Tongue (tissue), 2 donors: ENCODE results near the gene BLVRA. TPM values are rescaled to one million over a fixed set of nuclear protein-coding genes. Genes with fewer than 3 reads are reported as not detected.
A peak's percentile ranks its signal among the peaks of the same experiment; 100 is the strongest.
"Not testable (repeated sequence)": the region's sequence is repeated elsewhere in the genome, so short reads cannot be mapped to it uniquely, and the experiment has no call there.

Experiments
- DNase-seq: peaks from one replicate; pipeline ENCODE4 v3.0.0-alpha.2; 2015
- total RNA-seq: library from RNA; depleted of rRNA; stranded (reverse); fragments of >200 nt; gene quantifications from one replicate; pipeline ENCODE4 v1.2.3, GENCODE V29; 2014

BLVRA gene, protein sequence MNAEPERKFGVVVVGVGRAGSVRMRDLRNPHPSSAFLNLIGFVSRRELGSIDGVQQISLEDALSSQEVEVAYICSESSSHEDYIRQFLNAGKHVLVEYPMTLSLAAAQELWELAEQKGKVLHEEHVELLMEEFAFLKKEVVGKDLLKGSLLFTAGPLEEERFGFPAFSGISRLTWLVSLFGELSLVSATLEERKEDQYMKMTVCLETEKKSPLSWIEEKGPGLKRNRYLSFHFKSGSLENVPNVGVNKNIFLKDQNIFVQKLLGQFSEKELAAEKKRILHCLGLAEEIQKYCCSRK
- 25.0 TPM for total RNA-seq

DNA sequence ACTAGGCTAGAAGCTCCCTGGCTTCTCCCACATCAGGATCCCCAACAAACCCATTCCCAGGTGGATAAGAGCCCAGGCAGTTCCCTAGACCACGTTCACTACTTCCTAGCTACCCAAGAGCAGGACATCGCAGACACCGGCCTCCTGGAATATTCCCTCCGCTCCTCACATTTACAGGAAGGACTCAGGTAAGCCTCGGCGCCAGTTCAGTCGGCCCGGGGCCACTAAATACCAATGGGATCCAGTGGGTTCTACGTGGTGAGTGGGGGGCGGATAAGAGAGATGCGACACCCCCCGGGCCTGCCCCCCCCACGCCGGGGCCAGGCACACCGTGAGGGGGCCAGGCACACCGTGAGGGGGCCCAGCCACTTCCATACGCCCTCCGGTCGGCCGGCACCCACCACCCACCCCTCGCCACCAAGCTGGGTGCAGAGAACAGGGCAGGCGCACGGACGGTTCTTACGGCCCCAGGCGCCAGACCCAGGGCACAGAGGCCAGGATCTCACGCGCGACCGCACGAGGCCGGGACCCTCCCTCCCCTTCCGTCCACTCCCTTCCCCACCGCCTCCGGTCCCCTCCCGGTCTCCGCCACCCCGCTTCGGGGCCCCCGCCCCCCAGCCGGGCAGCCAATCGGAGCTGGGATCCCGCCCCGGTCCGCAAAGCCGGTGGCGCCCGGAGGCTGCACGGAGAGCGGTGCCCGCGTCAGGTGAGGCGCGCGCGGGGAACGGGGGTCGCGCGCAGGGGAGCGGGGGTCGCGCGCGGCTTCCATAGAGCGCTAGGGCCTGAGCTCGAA is at the start of gene BLVRA:
TSS of gene BLVRA (plus strand) at position 652 of the 793 bp plus-strand sequence. CDS start 12,479 bp downstream, outside the sequence.
- DNase-seq: peak; percentile 82

GRCh38 chr7:43711503-43711902 is 47.0 kb upstream of the BLVRA start:
- no peak for DNase-seq

GRCh38 chr7:43715966-43716365 is 42.5 kb upstream of the BLVRA start:
- DNase-seq: not testable (repeated sequence)

DNA sequence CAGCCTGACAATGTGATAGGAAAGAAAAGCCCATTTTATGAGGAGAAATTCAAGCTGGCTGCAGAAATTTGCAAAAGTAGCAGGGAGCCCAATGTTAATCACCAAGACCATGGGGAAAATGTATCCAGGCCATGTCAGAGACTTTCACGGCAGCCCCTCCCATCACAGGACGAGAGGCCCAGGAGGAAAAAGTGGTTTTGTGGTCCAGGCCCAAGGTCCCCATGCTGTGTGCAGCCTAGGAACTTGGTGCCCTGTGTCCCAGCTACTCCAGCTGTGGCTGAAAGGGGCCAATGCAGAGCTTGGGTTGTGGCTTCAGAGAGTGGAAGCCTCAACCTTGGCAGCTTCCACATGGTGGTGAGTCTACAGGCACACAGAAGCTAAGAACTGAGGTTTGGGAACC is 41.9 kb upstream of the BLVRA start:
- no peak for DNase-seq

DNA sequence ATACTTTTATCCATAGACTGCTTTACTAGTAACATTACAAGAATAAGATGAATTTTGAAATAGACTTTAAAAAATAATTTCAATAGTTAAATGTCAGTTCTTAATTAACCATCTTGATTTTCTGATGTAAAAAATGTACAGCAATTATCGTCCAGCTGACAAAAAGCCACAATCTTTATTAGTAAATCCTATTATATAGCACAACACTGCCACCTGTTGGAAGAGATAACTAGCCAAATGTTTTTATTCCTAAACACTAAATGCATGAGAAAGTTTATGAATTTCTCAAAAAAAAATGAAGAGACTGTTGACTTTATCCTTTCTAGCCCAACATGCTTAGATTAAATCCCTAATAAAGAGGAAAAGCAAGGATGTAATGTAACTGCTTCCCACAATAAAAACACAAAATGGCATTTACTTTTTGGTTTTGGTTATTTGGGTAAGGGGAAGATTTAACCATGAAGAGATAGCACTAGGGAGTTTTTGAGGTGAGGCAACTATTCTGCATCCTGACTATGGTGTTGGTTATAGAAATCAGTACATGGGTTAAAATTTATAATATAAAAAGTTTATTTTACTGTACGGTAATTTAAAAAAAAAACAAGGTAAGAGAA is 37.2 kb upstream of the BLVRA start:
- DNase-seq: peak; percentile 82

- no peak for DNase-seq
These were observed 35.5 kb upstream of the BLVRA start for GRCh38 chr7:43723007-43723341.

GRCh38 chr7:43725251-43725650 is 33.2 kb upstream of the BLVRA start:
- peak; percentile 49 for DNase-seq

DNA sequence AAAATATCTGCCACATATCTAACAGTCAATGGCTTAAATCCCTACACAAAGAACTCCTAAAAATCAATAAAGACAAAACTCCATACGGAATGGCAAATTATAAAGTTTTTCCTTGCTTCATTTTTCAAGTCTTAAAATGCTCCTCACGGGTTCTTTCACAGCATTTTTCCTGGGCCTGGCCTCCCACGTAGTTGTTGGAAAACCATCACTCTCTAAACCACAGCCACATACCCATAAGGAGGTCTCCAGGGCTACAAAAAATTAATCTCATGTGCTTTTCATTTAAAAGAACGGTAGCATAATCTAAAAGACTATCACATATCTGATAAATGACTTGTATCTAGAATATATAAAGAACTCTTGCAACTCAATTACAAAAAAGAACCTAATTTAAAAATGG is 32.0 kb upstream of the BLVRA start:
- no peak for DNase-seq

- no peak for DNase-seq
These were observed 31.5 kb upstream of the BLVRA start for GRCh38 chr7:43727003-43727402.

- DNase-seq: no peak
These were observed 31.0 kb upstream of the BLVRA start for GRCh38 chr7:43727494-43727893.

- DNase-seq: peak; percentile 94
These were observed 29.1 kb upstream of the BLVRA start, which contains the start of gene COA1 for GRCh38 chr7:43729214-43729923. TSS of gene COA1 (minus strand) at chr7:43729523. CDS start at chr7:43648614, 80,909 bp downstream.

DNA sequence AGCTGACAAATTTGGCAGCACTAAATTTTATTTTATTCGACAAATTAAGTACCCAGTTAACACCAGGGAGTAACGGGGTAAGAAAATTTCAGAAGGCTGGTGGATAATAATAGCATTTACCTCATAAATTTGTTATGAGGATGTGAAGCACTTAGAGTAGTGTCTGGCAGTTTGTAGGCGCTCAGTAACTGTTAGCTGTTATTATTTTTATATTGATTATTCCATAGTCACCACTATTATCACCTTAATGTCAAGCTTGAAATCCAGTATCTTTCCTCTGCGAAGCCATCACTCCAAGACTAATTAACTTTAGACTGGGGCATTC is 28.6 kb upstream of the BLVRA start:
- no peak for DNase-seq

DNA sequence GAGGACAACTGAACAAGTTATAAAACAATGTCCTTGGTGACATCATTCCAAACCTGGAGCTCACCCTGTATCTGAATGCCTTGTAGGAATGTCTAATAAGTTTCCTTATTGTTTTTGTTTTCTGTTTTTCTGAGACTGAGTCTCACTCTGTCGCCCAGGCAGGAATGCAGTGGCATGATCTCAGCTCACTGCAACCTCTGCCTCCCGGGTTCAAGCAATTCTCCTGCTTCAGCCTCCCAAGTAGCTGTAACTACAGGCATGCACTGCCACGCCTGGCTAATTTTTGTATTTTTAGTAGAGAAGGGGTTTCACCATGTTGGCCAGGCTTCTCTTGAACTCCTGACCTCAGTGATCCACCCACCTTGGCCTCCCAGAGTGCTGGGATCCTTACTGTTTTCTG is 27.0 kb upstream of the BLVRA start:
- not testable (repeated sequence) for DNase-seq

DNA sequence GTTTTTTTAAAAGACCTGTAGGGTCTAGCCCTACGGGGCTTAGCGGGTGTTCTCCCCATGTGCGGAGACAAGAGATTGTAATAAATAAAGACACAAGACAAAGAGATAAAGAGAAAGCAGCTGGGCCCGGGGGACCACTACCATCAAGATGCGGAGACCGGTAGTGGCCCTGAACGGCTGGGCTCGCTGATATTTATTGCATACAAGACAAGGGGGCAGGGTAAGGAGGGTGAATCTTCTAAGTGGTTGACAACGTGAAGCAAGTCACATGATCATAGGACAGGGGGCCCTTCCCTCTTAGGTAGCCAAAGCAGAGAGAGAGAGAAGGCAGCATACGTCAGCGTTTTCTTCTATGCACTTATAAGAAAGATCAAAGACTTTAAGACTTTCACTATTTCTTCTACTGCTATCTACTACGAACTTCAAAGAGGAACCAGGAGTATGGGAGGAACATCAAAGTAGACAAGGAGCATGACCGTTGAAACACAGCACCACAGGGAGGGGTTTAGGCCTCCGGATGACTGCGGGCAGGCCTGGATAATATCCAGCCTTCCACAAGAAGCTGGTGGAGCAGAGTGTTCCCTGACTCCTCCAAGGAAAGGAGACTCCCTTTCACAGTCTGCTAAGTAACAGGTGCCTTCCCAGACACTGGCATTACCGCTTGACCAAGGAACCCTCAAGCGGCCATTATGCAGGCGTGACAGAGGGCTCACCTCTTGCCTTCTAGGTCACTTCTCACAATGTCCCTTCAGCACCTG is 23.7 kb upstream of the BLVRA start:
- not testable (repeated sequence) for DNase-seq

DNA sequence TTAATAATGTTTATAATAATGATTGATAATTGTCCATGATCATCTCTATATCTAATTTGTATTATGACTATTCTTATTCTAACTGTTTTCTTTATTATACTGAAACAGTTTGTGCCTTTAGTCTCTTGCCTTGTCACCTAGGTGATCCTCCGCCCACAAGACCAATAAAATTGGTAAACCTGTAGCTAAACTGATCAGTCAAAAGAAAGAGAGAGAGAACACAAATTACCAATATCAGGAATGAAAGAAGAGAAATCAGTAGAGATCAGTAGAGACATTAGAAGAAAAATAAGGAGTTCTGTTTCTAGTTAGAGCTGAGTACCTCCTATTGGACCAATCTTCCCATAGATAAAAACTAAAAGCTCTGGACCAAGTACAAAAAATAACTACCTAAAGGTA is 23.1 kb upstream of the BLVRA start:
- no peak for DNase-seq

GRCh38 chr7:43735802-43736603 is 22.5 kb upstream of the BLVRA start:
- DNase-seq: no peak

- no peak for DNase-seq
These were observed 20.9 kb upstream of the BLVRA start for GRCh38 chr7:43737467-43738127.

DNA sequence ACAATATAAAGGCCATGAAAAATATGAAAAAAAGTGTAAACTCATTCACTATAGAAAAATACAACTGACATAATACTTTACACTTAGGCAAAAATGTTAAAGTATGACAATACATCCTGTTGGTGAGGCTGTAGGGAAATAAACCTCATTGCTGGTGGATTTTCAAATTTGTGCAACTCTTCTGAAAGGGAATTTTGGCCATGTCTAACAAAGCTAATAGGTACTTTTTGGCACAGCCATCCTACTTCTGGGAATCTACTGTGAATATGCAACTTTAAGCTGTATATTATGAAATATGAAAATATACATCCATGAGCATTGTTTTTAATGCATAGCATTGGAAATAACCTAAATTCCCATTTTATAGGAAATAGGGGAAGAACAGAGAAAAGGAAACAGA is 15.8 kb upstream of the BLVRA start:
- no peak for DNase-seq

DNA sequence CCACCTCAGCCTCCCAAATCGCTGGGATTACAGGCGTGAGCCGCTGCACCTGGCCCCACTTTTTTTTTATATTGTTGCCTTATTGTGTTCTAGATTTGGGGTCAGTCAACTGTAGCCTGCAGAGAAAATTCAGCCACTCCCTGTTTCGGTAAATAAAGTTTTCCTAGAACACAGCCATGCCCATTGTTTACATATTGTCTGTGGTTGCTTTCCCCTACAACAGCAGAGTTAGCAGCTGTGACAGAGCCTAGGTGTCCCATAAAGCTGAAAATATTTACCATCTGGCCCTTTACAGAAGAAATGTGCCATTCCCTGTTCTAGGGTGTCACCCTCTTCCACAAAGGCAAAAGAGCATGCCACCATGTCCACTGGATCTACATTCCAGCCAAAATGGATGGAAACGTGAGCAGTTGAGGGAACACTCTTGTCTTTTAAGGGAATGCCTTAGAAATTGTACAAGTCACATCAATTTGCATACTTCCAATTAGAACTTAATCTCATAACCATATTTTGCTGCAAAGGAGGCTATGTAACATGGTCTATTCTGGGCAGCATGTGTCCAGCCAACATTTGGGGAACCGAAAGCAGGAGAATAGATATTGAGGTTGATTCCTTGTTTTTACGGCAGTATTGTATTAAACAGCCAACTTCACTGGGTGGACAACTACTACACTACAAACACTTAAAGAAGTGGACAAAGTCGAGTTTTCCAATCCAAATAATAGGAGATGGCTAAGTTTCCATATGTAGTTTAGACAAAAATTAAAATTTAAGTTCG is 11.0 kb upstream of the BLVRA start:
- DNase-seq: no peak
